Inflammatory macrophage treated with lipopolysaccharide for 4 hours (primary cell): ENCODE measurements around the gene NEAT1.

ENCODE experiments used
- DNase-seq: peaks from one replicate; pipeline ENCODE4 v3.0.0-alpha.2; 2020

The NEAT1 gene

DNA sequence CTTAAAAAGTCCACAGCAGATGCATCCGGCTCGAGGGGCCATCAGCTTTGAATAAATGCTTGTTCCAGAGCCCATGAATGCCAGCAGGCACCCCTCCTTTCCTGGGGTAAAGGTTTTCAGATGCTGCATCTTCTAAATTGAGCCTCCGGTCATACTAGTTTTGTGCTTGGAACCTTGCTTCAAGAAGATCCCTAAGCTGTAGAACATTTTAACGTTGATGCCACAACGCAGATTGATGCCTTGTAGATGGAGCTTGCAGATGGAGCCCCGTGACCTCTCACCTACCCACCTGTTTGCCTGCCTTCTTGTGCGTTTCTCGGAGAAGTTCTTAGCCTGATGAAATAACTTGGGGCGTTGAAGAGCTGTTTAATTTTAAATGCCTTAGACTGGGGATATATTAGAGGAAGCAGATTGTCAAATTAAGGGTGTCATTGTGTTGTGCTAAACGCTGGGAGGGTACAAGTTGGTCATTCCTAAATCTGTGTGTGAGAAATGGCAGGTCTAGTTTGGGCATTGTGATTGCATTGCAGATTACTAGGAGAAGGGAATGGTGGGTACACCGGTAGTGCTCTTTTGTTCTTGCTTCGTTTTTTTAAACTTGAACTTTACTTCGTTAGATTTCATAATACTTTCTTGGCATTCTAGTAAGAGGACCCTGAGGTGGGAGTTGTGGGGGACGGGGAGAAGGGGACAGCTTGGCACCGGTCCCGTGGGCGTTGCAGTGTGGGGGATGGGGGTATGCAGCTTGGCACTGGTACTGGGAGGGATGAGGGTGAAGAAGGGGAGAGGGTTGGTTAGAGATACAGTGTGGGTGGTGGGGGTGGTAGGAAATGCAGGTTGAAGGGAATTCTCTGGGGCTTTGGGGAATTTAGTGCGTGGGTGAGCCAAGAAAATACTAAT lies 1.9 kb downstream of the NEAT1 start:
- no peak for DNase-seq

DNA sequence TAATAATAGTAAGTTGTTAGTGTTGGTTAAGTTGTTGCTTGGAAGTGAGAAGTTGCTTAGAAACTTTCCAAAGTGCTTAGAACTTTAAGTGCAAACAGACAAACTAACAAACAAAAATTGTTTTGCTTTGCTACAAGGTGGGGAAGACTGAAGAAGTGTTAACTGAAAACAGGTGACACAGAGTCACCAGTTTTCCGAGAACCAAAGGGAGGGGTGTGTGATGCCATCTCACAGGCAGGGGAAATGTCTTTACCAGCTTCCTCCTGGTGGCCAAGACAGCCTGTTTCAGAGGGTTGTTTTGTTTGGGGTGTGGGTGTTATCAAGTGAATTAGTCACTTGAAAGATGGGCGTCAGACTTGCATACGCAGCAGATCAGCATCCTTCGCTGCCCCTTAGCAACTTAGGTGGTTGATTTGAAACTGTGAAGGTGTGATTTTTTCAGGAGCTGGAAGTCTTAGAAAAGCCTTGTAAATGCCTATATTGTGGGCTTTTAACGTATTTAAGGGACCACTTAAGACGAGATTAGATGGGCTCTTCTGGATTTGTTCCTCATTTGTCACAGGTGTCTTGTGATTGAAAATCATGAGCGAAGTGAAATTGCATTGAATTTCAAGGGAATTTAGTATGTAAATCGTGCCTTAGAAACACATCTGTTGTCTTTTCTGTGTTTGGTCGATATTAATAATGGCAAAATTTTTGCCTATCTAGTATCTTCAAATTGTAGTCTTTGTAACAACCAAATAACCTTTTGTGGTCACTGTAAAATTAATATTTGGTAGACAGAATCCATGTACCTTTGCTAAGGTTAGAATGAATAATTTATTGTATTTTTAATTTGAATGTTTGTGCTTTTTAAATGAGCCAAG lies 2.7 kb downstream of the NEAT1 start:
- DNase-seq: peak; percentile 96

DNA sequence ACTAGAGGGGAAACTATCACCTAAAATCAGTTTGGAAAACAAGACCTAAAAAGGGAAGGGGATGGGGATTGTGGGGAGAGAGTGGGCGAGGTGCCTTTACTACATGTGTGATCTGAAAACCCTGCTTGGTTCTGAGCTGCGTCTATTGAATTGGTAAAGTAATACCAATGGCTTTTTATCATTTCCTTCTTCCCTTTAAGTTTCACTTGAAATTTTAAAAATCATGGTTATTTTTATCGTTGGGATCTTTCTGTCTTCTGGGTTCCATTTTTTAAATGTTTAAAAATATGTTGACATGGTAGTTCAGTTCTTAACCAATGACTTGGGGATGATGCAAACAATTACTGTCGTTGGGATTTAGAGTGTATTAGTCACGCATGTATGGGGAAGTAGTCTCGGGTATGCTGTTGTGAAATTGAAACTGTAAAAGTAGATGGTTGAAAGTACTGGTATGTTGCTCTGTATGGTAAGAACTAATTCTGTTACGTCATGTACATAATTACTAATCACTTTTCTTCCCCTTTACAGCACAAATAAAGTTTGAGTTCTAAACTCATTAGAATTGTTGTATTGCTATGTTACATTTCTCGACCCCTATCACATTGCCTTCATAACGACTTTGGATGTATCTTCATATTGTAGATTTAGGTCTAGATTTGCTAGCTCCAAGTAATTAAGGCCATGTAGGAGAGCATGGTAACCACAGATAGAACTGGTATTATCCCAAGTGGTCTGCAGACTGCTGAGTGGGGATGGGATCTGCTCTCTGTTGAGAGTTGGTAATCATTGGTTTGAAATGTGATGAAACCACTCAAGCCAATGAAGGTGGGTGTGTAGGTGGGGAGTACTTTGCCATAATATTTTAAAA lies 3.6 kb downstream of the NEAT1 start:
- peak; percentile 99 for DNase-seq

DNA sequence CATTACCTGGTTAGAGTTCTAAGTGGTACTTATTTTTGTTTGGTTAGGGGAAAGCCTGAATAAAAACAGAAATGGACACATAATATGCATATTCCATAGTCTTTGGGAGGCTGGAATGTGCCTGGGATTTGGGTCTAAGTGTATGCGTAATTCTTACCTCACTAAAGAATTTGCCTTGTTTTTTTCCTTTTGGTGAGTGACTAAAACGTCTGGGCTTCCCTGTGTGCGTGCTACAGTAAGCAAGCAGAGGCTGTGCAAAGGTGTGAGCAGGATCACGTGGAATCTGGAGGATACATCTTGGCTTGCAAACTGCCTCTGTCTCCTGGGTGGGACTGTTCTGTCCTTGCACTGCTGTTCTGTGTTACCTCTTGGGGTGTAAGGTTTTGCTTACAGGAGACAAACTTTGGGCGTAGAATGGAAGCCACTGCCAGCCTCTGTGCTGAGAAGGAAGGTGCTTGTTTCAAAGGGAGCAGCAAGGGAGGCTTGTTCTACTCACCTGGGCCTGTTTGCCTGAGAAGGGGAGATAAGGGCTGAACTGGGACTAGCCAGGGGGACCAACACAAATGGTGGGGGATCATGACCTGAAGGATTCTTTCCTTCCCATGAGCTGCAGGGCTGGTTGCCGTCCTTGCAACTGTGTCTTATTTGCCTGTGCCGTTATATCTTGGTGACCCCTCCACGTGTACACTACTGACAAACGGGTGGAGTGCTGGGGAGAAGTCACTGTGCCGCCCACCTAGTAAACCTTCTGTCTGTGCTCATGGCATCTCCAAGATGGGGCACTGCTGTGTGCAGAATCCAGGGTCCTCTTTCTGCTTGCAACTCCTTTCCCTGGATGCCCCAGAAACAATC lies 4.5 kb downstream of the NEAT1 start:
- peak; percentile 57 for DNase-seq

DNA sequence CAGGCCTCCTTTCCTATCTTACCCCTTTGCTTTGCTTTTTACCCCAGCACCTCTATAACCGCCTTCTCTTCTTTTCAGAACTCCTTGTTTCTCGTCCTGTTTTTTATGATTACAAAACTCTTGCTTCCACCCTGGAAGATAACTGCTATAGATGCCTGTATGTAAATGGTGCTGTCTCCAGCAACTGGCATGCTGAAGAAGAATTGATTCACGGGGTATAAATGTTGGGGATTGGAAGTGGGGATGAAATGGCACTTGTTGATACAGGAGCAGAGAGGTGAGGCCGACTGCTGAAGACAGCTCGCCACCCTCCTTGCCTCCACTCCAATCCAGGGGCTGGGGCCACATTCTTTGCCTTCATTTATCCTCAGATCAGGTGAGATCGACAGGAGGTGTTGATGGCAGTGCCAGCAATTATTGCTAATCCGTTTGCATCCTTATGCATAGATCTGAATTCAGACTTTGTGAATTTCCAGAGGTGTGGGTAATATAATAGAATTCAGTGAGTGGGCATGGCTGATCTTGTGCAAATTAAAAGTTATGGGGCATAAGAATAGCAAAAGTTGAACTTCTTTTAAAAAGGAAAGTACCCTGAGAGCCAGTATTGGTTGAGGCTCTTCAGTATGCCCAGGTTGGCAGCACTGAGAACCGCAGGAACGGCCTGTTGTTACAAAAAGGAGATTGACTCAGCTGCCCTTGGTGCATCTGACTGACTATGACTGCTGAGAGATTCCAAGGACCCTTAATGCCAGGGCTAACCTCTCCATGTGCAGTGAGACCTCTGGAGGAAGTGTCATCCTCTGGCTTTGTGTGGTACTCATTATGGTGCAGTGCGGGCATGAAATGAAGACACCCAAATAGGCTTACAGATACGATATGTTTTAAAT lies 5.3 kb downstream of the NEAT1 start:
- peak; percentile 50 for DNase-seq

DNA sequence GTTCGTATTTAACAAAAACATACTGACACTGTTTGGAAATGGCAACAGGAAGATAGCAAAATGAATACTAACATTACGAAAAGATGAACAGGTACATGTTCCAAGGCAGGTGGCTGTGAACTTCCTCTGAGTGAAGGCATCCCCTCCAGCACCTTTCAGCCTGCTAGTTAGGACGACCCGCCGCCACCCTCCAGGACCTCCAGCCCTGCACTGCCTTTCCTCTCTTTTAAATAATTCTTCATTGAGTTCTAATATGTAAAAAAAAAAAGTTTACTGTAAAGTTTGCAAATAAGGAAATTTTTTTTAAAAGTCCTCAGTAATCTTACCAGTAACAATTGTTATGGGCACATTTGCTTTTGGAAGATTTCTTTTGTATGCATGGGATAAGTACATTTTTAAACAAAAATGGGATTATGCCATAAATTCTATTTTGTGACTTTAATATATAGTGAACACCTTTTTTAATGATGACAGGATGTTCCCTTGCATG lies 6.0 kb downstream of the NEAT1 start:
- peak; percentile 11 for DNase-seq

DNA sequence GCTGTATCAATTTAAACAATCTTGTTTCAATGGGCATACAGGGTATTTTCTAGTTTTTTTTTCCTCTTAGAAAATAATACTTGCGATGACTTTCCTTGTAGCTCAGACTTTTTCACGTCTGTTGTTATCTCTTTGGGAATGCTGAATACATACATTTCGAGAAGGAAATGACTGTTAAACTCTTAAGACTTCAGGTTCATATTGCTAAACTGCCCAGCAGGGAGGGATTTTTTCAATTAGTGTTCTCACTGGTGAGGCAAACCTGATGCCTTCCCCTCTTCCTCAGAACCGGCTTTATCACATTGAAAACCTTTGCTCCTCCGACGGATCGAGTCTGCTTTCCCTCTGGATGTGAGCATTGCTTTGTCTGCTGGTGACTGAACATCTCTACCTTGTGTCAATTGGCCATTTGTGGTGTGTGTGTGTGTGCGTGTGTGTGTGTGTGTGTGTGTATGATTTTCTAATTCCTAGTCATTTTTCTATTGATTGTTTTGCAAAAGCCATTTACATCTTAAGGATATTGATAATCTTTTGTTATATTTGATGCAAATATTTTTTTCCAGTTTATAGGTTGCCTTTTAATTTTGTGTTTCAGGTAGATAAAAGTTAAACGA lies 6.6 kb downstream of the NEAT1 start:
- DNase-seq: peak; percentile 57

DNA sequence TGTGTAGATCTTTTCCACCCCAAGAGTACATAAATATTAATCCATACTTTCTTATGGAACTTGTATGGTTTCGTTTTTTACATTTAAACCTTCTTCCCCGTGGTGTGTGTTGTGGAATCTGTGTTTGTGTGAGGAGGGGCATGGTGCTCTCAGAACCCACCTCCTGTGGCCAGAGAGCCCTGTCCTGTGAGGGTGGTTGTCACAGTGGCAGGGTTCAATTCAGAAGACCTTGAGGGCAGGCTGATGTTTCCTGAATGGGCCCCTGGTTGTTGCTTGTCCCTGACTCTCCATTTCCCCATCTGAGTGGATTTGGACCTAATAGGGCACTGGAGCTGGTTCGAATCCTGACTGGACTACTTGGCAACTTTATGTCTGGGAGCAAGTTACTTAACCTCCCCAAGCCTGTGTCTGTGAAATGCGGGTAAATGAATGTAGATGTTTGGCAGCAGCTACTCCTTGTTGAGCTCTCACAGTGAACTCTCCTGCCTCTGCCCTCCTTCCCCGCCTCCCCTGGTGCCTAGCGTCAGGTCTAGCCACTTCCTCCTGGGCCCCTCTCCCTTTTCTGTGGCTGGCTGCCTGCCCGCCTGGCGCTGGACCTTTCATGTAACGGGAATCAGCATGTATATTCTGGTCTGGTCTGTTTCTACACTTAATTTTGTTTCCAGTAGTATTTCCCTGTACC lies 7.3 kb downstream of the NEAT1 start:
- peak; percentile 57 for DNase-seq

DNA sequence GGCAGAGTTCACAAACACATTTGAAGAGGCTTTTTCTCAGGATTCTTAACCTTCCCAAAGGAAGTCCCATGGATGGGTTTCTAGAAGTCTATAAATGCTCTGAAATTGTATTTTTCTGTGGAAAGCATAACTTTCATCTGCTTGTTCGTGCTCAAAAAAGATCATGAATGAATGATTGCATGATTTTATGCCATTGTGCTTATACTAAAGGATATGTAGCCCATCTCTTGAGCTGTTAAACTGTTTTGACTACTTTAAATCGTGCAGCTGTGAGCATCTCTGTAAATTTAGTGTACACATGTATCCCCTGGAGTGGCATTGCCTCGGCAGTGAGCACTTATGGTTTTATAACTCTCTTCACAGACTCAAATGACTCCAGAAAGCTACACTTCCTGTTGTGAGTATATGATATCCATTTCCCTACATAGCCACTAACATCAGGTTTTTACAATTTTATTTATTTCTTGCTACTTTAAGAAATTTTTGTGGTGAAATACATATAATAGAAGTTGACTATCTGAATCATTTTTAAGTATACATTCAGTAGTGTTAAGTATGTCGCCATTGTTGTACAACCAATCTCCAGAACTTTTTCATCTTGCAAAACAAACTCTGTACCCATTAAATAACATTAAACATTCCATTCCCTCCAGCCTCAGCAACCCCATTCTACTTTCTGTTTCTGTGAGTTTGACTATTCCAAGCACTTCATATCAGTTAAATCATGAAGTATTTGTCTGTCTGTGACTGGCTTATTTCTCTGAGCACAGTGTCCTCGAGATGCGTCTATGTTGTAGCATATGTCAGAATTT lies 8.0 kb downstream of the NEAT1 start:
- peak; percentile 67 for DNase-seq

DNA sequence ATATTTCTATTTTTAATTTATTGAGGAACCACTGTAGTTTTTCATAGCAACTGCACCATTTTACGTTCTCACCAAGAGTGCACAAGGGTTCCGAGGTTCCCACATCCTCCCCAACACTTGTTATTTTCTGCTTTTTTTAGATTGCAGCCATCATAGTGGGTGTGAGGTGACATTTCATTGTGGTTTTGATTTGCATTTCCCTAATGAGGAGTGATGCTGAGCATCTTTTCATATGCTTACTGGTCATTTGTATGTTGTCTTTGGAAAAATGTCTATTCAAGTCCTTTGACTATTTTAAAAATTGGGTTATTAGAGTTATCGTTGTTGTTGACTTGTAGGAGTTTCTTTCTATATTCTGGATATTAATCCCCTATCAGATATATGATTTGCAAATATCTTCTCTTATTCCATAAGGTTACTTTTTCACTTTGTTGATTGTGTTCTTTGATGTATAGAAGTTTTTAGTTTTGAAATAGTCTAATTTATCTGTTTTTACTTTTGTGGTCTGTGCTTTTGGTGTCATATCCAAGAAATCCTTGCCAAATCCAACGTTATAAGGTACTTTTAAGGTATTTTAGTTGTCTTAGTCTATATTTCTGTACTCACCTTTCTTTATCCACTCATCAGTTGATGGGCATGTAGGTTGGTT lies 9.0 kb downstream of the NEAT1 start:
- DNase-seq: peak; percentile 70

DNA sequence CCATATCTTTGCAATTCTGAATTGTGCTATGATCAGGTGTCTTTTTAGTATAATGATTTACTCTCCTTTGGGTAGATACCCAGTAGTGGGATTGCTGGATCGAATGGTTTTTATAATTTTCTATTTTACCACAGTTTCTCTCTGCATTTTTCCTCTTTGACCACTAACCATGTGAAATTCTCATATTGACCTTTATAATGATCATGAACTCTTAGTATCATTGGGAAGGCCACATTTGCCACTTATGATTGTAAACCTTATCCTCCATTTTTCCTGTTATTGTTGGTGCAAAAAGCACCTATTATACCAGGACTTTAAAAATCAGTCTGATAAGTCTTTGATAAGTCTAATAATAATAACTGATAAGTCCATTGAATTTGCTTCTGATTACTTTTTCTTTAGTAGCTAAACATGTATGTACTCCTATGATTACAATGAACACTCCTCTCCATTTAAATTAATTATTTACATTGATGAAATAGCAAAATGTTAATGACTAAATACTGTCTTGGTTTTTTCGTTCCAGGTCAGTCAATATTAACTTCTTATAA lies 9.6 kb downstream of the NEAT1 start:
- no peak for DNase-seq

DNA sequence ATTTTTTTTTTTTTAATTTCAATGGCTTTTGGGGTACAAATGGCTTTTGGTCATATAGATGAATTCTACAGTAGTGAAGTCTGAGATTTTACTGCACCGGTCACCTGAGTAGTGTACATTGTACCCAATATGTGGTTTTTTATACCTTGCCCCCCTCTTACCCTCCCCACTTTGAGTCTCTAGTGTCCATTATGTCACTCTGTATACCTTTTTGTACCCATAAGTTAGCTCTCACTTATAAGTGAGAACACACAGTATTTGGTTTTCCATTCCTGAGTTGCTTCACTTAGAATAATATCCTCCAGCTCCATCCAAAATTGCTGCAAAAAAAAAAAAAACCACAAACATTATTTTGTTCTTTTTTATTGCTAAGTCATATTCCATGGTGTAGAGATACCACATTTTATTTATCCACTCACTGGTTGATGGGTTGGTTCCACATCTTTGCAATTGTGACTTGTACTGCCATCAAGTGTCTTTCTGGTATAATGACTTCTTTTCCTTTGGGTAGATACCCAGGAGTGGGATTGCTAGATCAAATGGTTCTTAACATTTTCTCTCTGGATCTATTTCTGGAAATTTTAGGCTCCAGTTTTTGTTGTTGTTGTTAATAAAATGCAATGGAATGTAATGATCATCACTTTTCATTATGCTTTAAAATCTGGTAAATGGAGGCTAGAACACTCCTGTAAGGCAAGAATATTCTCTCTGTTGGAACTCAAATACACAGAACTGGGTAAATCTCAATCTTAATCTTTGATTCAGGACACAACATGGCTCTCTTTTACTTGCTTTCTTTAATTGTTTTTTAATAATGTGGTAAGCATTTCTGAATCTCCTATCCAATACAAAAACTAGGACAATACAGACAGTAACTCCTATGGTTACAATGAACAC lies 10.3 kb downstream of the NEAT1 start:
- DNase-seq: peak; percentile 49

DNA sequence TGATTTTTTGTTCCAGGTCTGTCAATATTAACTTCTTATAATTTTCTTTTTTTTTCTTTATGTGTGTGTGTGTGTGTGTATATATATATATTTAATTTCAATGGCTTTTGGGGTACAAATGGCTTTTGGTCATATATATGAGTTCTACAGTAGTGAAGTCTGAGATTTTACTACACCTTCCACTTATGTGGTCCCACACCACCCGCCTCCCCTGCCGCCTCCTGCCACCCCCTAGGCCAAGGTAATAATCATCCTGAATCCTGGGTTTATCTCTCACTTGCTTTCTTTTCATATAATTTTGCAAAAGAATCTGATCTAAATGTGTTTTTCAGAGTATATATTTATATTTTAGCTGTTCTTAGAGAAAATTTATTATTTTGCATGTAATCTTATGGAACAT lies 11.1 kb downstream of the NEAT1 start:
- DNase-seq: no peak

DNA sequence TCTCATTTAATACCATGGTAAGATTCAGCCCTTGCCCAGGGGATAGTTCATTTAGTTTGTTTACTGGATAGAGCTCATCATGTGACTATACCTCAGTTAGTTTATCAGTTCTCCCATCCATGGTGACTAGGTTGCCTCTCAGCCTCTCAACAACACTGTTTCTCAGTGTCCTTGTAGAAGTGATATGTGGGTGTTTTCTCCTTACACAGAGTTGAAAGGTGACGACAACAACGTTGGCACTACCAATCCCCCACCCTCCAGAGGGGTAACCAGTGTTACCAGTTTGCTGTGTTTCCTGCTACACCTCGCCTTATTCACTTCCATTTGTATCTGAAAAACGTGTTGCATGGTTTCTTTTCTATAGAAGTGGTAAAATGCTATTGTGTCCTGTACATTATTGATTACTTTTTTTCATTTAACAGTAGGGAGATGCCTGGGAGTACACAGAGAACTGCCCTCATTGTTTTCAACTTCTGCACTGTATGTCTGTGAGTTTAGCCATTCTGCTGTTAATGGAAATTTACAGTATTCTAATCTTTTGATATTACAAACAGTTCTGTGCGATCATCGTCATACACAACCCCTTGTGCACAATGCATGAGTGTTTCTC lies 11.6 kb downstream of the NEAT1 start:
- no peak for DNase-seq

DNA sequence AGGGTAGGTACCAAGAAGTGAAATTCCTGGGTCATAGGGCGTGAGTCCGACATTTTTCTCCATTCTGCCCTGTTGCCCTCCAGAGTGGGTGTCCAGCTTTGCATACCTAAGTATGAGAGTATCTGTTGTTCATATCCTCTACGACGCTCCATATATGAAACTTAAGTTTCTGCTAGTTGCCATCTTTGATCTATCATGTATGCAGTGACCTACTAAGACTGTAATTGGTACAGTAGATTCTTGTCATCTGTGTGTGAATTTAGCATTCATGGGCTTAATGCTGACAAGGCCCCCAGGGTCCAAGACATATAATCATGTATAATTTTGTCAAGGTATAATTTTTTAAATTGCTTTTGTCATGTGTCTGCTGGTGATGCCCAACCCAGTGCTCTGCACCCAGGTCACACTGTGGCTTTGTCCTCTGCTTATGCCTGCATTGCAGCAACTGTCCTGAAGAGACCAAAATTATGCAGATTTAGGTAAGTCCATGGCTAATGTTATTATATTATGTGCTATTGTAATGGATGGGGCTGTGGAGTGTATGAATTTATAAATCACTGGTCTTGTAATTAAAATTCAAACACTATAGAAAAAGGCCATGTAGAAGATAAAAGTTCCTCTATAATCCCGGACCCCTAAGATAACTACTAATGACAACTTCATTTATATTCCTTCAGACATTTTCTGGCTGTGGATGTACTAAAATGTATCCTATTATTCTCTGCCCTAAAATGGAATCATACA lies 12.2 kb downstream of the NEAT1 start:
- DNase-seq: no peak
